Measurements from ENCODE around the gene GSAP.

- TF ChIP-seq, protein P1, sequence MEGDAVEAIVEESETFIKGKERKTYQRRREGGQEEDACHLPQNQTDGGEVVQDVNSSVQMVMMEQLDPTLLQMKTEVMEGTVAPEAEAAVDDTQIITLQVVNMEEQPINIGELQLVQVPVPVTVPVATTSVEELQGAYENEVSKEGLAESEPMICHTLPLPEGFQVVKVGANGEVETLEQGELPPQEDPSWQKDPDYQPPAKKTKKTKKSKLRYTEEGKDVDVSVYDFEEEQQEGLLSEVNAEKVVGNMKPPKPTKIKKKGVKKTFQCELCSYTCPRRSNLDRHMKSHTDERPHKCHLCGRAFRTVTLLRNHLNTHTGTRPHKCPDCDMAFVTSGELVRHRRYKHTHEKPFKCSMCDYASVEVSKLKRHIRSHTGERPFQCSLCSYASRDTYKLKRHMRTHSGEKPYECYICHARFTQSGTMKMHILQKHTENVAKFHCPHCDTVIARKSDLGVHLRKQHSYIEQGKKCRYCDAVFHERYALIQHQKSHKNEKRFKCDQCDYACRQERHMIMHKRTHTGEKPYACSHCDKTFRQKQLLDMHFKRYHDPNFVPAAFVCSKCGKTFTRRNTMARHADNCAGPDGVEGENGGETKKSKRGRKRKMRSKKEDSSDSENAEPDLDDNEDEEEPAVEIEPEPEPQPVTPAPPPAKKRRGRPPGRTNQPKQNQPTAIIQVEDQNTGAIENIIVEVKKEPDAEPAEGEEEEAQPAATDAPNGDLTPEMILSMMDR (IDR thresholded peaks at IDR 0.05), result no peak
- no peak for TF ChIP-seq REST (IDR thresholded peaks at IDR 0.05; ENCODE audit: insufficient read depth in 1 of 2, low read depth in 2 of 2, low read length in 1 of 2)
- TF ChIP-seq POLR2AphosphoS5 (IDR thresholded peaks at IDR 0.05; ENCODE audit: low read depth, low read length), result no peak
- no peak for TF ChIP-seq TCF7L2 (IDR thresholded peaks at IDR 0.05; ENCODE audit: low read depth, low read length)
- TF ChIP-seq SIN3A (IDR thresholded peaks at IDR 0.05; ENCODE audit: borderline replicate concordance, insufficient read depth, low read depth, low read length), result no peak
These were observed 127.4 kb downstream of the GSAP start for GRCh38 chr7:77288676-77289320.

All from Panc1 (cell line).